GM12892 (cell line): ENCODE results near the gene AMOTL1.
"Not testable (repeated sequence)": the region's sequence is repeated elsewhere in the genome, so short reads cannot be mapped to it uniquely, and the experiment has no call there.

Source experiments
- DNase-seq: peaks from one replicate; pipeline ENCODE4 v3.0.0; 2011; ENCODE audit not compliant: insufficient read length
- FAIRE-seq: peaks from 2 replicates; lab custom pipeline; 2011; peaks lifted over from hg19 to GRCh38; lab: Jason Lieb, UNC
- POLR2A ChIP-seq: IDR thresholded peaks from 2 replicates; pipeline ENCODE4 v1.6.1; 2011; ENCODE audit warnings: low read depth, low read length, control low read depth
- POLR2AphosphoS5 ChIP-seq: IDR thresholded peaks from 2 replicates; pipeline ENCODE4 v1.6.1; 2011; ENCODE audit warnings: low read depth, low read length, control low read depth
- TAF1 ChIP-seq: IDR thresholded peaks from 2 replicates; pipeline ENCODE4 v1.6.1; 2011; ENCODE audit warnings: low read depth, mild to moderate bottlenecking, control low read depth, low read length, borderline replicate concordance

The AMOTL1 gene

GRCh38 chr11:94885133-94885532 is 117.0 kb downstream of the AMOTL1 start:
- TF ChIP-seq TAF1 (no peak), POLR2A (no peak), POLR2AphosphoS5 (no peak)
- FAIRE-seq (no peak), DNase-seq (no peak)

DNA sequence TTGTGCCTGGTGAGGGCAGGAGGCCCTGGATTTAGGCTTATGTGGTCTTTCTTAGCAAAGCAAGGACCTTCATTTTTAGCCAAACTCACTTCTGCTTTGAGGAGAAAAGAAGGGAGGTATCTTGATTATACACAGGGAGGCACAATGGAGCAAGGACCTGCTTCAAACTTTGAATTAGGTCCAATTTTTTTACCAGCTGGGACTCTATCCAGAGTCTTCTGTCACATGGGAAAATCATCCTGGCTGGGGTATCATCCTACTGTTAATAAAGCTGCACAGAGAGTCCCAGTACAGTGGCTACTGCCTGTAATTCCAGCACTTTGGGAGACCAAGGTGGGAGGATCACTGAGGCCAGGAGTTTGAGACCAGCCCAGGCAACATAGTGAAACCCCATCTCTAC is 117.4 kb downstream of the AMOTL1 start:
- no peak for FAIRE-seq
- DNase-seq, result no peak
- TF ChIP-seq POLR2A (no peak), POLR2AphosphoS5 (no peak), TAF1 (no peak)

- DNase-seq (no peak), FAIRE-seq (no peak)
- TF ChIP-seq POLR2AphosphoS5 (no peak), TAF1 (no peak), POLR2A (no peak)
These were observed 120.0 kb downstream of the AMOTL1 start for GRCh38 chr11:94888204-94888603.

DNA sequence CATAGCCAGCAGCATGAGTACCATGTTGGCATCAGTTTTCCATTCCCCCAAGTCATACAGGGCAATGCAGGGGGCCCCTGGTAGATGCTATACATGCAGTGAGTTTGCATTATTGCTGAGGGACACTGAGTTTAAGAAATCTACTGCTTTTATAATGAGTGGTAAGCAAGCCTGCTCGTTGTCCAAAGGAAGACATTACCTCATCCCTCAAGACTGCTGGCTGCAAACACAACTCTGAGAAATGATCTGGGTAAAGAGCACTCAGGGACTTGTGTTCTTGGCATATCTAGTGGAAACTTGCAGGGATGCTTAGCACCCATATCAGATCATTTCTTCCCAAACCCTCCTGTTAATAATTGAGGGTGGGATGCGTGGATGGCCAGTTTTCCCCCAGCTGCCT is 127.3 kb downstream of the AMOTL1 start:
- DNase-seq (no peak), FAIRE-seq (no peak)
- TF ChIP-seq TAF1, result no peak
- no peak for TF ChIP-seq POLR2AphosphoS5
- no peak for TF ChIP-seq POLR2A

- FAIRE-seq, result no peak
- DNase-seq, result no peak
- no peak for TF ChIP-seq POLR2A
- TF ChIP-seq POLR2AphosphoS5, result no peak
- no peak for TF ChIP-seq TAF1
These were observed 127.8 kb downstream of the AMOTL1 start for GRCh38 chr11:94895971-94896370.

DNA sequence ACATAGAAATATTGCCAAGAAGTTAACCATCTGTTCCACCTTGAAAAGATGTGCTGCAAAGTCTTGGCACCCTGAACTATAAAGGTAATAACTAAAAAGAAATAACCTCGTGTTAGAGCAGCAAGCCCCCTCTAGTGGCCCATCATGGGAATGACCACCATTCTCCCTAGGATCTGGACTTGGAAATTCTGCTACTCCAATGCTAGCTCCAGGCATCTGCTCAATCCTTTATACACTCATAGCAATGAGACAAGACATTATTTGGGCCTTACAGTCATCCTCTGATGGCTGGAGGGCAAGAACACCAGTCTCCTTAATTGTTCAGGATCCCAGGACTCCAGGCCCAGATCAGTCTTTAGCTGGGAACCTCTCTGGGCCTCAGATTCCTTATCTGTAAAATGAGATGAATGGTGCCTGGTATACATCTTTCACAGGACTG is 129.2 kb downstream of the AMOTL1 start:
- FAIRE-seq (peak; percentile 86), DNase-seq (no peak)

DNA sequence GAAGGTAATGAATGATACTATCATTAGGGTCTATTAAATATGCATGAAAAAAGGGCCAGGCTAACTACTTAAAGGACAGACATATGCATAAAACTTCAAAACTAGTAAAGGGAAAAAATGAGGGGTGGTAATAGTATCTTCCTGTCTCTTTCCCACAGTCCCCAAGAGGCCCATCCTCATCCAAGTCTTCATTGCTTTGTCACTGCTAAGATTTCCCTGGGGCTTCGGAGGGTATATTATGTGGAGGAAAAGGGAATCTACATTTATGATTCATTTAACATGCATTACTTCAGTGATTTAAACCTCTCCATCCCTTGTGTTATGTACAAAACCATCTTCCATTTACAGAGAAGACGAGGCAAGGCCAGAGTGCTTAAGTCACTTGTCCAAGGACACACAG is 139.1 kb downstream of the AMOTL1 start:
- DNase-seq, result no peak
- FAIRE-seq, result no peak
- TF ChIP-seq POLR2AphosphoS5 (no peak), POLR2A (no peak), TAF1 (no peak)

More for the DNA sequence above, 129.2 kb downstream of the AMOTL1 start:
- no peak for TF ChIP-seq POLR2A
- TF ChIP-seq TAF1, result no peak
- no peak for TF ChIP-seq POLR2AphosphoS5

DNA sequence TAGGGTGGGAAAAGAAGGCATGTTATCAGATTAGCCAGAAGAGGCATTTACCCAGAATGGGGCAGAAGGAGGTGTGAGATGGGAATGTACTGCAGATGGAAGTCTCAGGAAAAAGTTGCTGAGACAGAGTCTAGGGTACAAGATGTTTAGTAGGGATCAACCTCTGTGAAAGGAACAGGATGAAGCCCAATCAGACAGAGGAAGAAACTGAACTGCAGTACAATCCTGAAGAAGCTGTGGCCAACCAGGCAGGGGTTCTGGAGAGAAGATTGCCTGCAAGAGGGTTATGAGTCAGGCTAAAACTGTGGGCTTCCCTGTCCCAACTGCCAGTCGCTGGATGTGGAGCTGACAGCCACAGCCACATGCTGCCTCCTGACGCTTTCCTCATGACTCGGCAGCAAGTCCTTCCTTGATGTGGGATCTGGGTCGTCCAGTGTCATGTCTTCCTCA is 141.2 kb downstream of the AMOTL1 start:
- no peak for DNase-seq
- TF ChIP-seq TAF1, result no peak
- no peak for TF ChIP-seq POLR2AphosphoS5
- TF ChIP-seq POLR2A, result no peak
- no peak for FAIRE-seq

- no peak for FAIRE-seq
- no peak for TF ChIP-seq POLR2AphosphoS5
- TF ChIP-seq TAF1, result no peak
- DNase-seq, result no peak
These were observed 142.1 kb downstream of the AMOTL1 start for GRCh38 chr11:94910270-94910669.

DNA sequence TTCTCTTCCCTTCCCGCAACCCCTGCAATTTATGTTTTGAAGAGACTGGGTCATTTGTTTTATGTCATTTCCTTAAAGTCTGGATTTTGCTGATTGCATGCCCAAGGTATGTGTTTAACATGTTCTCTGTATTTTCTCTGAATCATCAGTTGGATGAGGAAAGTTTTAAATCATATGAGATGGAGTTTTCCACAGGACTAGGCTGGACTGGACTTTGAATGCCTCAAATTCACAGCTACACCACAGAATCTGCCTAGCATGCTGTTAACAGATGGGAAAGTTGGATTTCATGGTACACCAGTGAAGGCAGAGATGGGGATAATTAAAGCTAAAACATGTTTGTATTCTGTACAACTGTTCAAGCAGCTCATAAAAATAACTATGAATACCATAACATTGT is 142.6 kb downstream of the AMOTL1 start:
- DNase-seq, result no peak
- no peak for TF ChIP-seq POLR2A
- TF ChIP-seq POLR2AphosphoS5, result no peak
- TF ChIP-seq TAF1, result no peak
- FAIRE-seq, result no peak

GRCh38 chr11:94912806-94913205 is 144.7 kb downstream of the AMOTL1 start:
- FAIRE-seq (no peak), DNase-seq (no peak)
- TF ChIP-seq POLR2A, result no peak
- TF ChIP-seq POLR2AphosphoS5, result no peak
- TF ChIP-seq TAF1, result no peak

DNA sequence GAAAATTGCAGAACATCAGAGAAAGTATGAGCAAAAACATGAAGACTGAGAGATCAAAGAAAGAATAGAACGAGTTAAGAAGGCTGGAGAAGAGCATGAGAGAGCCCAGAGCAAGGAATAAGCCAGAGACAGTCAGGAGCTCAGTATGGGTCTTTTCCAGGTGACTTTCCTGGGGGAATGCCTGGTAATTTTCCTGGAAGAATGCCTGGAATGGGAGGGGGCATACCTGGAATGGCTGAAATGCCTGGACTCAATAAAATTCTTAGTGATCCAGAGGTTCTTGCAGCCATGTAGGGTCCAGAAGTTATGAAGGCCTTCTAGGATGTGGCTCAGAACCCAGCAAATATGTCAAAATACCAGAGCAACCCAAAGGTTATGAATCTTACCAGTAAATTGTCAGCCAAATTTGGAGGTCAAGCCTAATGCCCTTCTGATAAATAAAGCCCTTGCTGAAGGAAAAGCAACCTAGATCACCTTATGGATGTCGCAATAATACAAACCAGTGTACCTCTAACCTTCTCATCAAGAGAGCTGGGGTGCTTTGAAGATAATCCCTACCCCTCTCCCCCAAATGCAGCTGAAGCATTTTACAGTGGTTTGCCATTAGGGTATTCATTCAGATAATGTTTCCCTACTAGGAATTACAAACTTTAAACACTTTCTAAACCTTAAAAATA is 145.7 kb downstream of the AMOTL1 start:
- DNase-seq, FAIRE-seq: not testable (repeated sequence)

DNA sequence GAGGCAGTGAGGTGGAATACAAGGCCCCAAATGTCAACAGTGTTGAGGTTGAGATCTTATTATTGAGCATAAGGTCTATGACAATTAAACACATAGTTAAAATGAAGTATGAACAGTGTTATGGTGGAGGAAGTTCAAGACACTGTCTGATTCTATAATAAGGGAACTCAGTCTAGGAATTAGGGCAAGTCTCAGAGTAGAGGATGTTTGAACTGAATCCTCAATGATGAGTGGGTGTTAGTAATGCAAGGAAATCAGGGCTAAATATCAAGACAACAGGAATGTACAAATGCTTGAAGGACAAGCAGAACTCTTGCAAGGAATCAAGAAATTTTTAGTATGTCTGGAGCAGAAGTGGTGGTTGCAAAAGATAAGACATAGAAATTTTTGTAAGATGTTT is 152.2 kb downstream of the AMOTL1 start:
- TF ChIP-seq POLR2A, result no peak
- no peak for TF ChIP-seq TAF1
- TF ChIP-seq POLR2AphosphoS5, result no peak
- FAIRE-seq (no peak), DNase-seq (no peak)
